Smooth muscle cell (in vitro differentiated cells): ENCODE data around the gene SDK1. TPM values are rescaled to one million over a fixed set of nuclear protein-coding genes. Genes with fewer than 3 reads are reported as not detected.

Source experiments
- DNase-seq: peaks from one replicate; lab custom pipeline; 2025; ENCODE audit not compliant: unreplicated experiment; lab: John Stamatoyannopoulos, UW
- H2AFZ ChIP-seq: fragments of 200-600 bp; sonication (generic); 2 replicates; pipeline ENCODE4 v1.6.0; 2016; ENCODE audit warnings: antibody characterized with exemption, low read depth, mild to moderate bottlenecking
- H3F3A ChIP-seq: fragments of 200-600 bp; sonication (generic); 2 replicates; pipeline ENCODE4 v1.6.0; 2017; ENCODE audit warnings: antibody characterized with exemption, low read depth
- H3K27ac ChIP-seq: fragments of 200-600 bp; sonication (generic); 2 replicates; pipeline ENCODE4 v1.5.1; 2016; ENCODE audit warnings: low read depth, mild to moderate bottlenecking
- H3K27me3 ChIP-seq: fragments of 200-600 bp; sonication (generic); 2 replicates; pipeline ENCODE4 v1.6.1; 2016; ENCODE audit warnings: low read depth, mild to moderate bottlenecking
- H3K36me3 ChIP-seq: fragments of 200-600 bp; sonication (generic); 2 replicates; pipeline ENCODE4 v1.5.1; 2016; ENCODE audit warnings: low read depth
- H3K4me1 ChIP-seq: fragments of 200-600 bp; sonication (generic); 2 replicates; pipeline ENCODE4 v1.5.1; 2016; ENCODE audit warnings: low read depth
- H3K4me2 ChIP-seq: fragments of 200-600 bp; sonication (generic); 2 replicates; pipeline ENCODE4 v1.6.0; 2016; ENCODE audit warnings: mild to moderate bottlenecking
- H3K4me3 ChIP-seq: fragments of 200-600 bp; sonication (generic); 2 replicates; pipeline ENCODE4 v1.5.1; 2016; ENCODE audit warnings: mild to moderate bottlenecking
- H3K79me2 ChIP-seq: fragments of 200-600 bp; sonication (generic); 2 replicates; pipeline ENCODE4 v1.6.0; 2016; ENCODE audit warnings: low read depth, mild to moderate bottlenecking
- H3K9ac ChIP-seq: fragments of 200-600 bp; sonication (generic); 2 replicates; pipeline ENCODE4 v1.6.0; 2016; ENCODE audit warnings: low read depth
- H3K9me3 ChIP-seq: fragments of 200-600 bp; sonication (generic); replicated peaks from 2 replicates; pipeline ENCODE4 v1.5.1; 2016; ENCODE audit warnings: low read depth
- H4K20me1 ChIP-seq: fragments of 200-600 bp; sonication (generic); 2 replicates; pipeline ENCODE4 v1.6.0; 2016; ENCODE audit warnings: low read depth
- CTCF ChIP-seq: fragments of 200-600 bp; sonication (generic); IDR thresholded peaks from 2 replicates; pipeline ENCODE4 v1.5.1; 2017; ENCODE audit warnings: borderline replicate concordance, mild to moderate bottlenecking, antibody characterized with exemption; ENCODE audit not compliant: insufficient read depth, poor library complexity, severe bottlenecking
- WGBS: methylation state at CpG from one replicate; pipeline ENCODE4 v1.1.7; 2016; ENCODE audit warnings: low lambda C conversion rate; 5-methylcytosine and 5-hydroxymethylcytosine counted together
- polyA plus RNA-seq: library from polyadenylated mRNA; unstranded; fragments of >200 nt; fragmentation: Nextera tagmentation; extraction: Ambion mirVana; gene quantifications from 2 replicates; pipeline ENCODE4 v1.2.1, GENCODE V29; 2016
- total RNA-seq: library from RNA; depleted of rRNA; stranded (reverse); fragments of >200 nt; gene quantifications from 2 replicates; pipeline ENCODE4 v1.2.3, GENCODE V29; 2014

The SDK1 gene
- total and polyA plus RNA-seq, 2 experiments from 2014 or later: 1.1 to 2.5 TPM

DNA sequence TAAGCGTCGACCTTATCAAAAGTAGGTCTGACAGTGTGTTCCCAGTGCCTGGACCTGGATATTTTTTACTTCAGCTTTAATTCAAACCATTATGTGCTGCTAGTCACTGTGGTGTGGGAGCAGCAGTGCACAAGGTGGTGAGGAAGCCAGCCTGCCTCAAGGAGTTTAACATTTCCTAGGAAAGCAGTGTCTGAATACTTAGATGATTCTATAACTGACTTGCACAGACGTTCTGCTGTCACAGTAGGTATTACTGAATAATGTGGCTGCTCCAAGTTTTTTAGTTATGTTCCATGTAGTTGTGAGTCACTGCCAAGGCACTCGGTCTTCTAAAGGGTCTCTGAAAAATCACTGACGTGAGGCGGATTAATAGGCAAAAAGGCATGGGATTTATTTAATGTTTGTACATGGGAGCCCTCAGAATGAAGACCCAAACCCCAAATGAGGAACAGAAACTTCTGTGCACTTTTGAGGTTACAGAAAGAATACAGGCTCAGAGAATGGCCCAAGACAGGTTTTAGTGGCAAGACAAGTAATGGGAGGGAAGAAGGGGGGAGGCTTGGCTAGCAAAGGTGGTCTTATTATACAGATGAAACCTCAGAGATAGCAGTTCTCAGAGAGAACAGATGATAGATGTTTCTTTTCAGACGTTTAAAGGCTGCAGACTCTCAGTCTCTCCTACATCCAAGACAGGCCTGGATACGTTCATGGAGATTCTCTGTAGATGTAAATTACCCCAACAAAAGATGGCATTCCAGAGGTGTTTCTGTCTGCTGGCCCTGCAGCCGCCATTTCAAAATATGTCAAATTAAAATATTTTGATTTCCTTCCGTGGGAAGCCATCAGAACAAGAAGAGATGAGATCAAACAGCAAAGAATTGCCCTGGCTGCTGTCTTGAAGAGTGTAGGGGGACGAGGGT, 209.3 kb downstream of the SDK1 start:
- H2AFZ ChIP-seq: no peak overlapping the region
- WGBS: 67% methylated on average over 11 of the region's 11 CpGs
- H4K20me1 ChIP-seq: no peaks in the 10 kb centered on the region
- H3K9me3 ChIP-seq: no peaks in the 10 kb centered on the region
- H3K4me1 ChIP-seq: no peaks in the 10 kb centered on the region
- H3F3A ChIP-seq: no peaks in the 10 kb centered on the region
- no peaks in the 10 kb centered on the region for H3K27me3 ChIP-seq
- no peak overlapping the region for H3K9ac ChIP-seq
- H3K36me3 ChIP-seq: no peaks in the 10 kb centered on the region
- no peak overlapping the region for H3K27ac ChIP-seq
- no peak overlapping the region for H3K4me2 ChIP-seq
- H3K4me3 ChIP-seq: no peak overlapping the region
- no peaks in the 10 kb centered on the region for H3K79me2 ChIP-seq
- no peak for DNase-seq
- no peak for TF ChIP-seq CTCF

GRCh38 chr7:3517344-3517743, 216.3 kb downstream of the SDK1 start:
- H3K9me3 ChIP-seq: no peaks in the 10 kb centered on the region
- no peak overlapping the region for H3K27ac ChIP-seq
- H3K4me2 ChIP-seq: no peak overlapping the region
- no peaks in the 10 kb centered on the region for H3K27me3 ChIP-seq
- H3K79me2 ChIP-seq: no peaks in the 10 kb centered on the region
- no peak overlapping the region for H3K4me3 ChIP-seq
- no peak for DNase-seq
- H2AFZ ChIP-seq: no peak overlapping the region
- WGBS: 83% methylated on average over 3 of the region's 3 CpGs
- no peaks in the 10 kb centered on the region for H4K20me1 ChIP-seq
- TF ChIP-seq CTCF: no peak
- H3K4me1 ChIP-seq: no peaks in the 10 kb centered on the region
- no peak overlapping the region for H3K9ac ChIP-seq
- H3K36me3 ChIP-seq: no peaks in the 10 kb centered on the region
- no peaks in the 10 kb centered on the region for H3F3A ChIP-seq

GRCh38 chr7:3518546-3518945, 217.5 kb downstream of the SDK1 start:
- H4K20me1 ChIP-seq: no peaks in the 10 kb centered on the region
- 56% methylated on average over 1 of the region's 1 CpG for WGBS
- no peaks in the 10 kb centered on the region for H3K36me3 ChIP-seq
- no peaks in the 10 kb centered on the region for H3K27me3 ChIP-seq
- peak overlapping the region; percentile 3 for H3K4me2 ChIP-seq
- H3K4me1 ChIP-seq: no peaks in the 10 kb centered on the region
- no peak for TF ChIP-seq CTCF
- no peaks in the 10 kb centered on the region for H3F3A ChIP-seq
- H3K79me2 ChIP-seq: no peaks in the 10 kb centered on the region
- no peak overlapping the region for H3K9ac ChIP-seq
- no peaks in the 10 kb centered on the region for H3K9me3 ChIP-seq
- H3K27ac ChIP-seq: peak overlapping the region; percentile 45
- no peak for DNase-seq
- H3K4me3 ChIP-seq: no peak overlapping the region
- no peak overlapping the region for H2AFZ ChIP-seq
